ENCODE data around the gene GUSB.

Gene GUSB

DNA sequence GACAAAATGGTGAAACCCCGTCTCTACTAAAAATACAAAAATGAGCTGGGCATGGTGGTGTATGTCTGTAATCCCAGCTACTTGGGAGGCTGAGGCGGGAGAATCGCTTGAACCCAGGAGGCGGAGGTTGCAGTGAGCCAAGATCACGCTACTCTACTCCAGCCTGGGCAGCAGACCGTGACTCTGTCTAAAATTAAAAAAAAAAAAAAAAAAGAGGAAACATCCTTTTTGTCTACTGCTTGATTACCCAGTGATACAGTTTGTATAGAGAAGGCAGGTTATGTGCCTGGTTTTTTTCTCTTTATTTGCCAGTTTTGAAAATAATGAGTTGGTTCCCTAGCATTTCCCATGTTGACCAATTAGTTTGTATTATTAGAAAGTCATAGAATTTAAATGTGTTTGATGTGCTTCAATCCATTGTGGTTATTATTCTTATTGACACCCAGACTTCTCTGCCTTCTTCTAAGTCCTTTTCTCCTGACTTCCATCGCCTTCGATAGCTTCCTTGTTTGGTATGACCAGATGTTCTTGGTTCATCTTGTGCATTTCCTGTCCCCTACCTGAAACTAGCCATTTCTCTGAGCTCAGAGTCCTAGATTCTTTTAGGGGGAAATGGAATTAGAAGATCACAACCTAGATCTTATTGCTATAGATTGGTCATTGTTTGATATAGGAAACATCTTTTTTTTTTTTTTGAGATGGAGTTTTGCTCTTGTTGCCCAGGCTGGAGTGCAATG, 65.9 kb downstream of the GUSB start:
- no peak overlapping the region for H3K4me3 ChIP-seq (ENCODE audit: low read length)
- H3K36me3 ChIP-seq (ENCODE audit: insufficient read depth, low read depth, low read length) = peaks cover 6% of the 10 kb centered on the region; the same call in 1 of the 2 replicates
- no peak overlapping the region for H3K9ac ChIP-seq (ENCODE audit: low read depth, low read length)
- no peak overlapping the region for H3K27ac ChIP-seq (ENCODE audit: low read length)
- H3K9me3 ChIP-seq (ENCODE audit: insufficient read depth, low read depth, low read length) = no peaks in the 10 kb centered on the region
- H3K27me3 ChIP-seq (ENCODE audit: insufficient read depth, low read length) = no peaks in the 10 kb centered on the region
- H3K4me1 ChIP-seq (ENCODE audit: insufficient read depth, low read length) = no peaks in the 10 kb centered on the region

DNA sequence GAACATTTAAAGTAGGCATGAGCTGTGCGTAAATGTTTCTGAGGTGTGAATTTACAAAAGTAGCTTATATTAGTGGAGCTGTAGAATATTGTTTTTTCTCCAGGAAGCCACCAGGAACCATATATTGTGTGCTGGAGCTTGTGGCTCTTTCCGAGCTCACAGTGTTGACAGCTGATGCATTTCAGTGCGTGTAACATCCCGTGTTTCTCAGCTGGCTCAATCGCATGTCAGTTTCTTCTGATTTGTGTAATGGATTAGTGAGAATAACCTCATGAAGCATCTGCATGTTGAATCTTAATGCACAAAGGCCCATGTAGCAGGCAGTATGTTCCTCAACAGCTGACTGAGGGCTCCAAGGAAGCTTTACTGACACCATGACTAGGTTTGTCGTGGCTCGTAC, 69.8 kb downstream of the GUSB start:
- Histone ChIP-seq H3K4me1 (ENCODE audit: insufficient read depth, low read length) (peaks cover 2% of the 10 kb centered on the region; the same call in 1 of the 2 replicates), H3K27me3 (ENCODE audit: insufficient read depth, low read length) (no peaks in the 10 kb centered on the region), H3K27ac (ENCODE audit: low read length) (no peak overlapping the region), H3K9me3 (ENCODE audit: insufficient read depth, low read depth, low read length) (no peaks in the 10 kb centered on the region), H3K9ac (ENCODE audit: low read depth, low read length) (no peak overlapping the region), H3K4me3 (ENCODE audit: low read length) (no peak overlapping the region), H3K36me3 (ENCODE audit: insufficient read depth, low read depth, low read length) (no peaks in the 10 kb centered on the region)
